HEK293 (cell line): ENCODE measurements around the gene ENKUR.

Experiments used
- KLF1 ChIP-seq: fragments of 450-650 bp; formaldehyde crosslinking; IDR thresholded peaks from 2 replicates; pipeline ENCODE4 v1.5.1; 2016; ENCODE audit warnings: missing biosample characterization, missing genetic modification characterization
- MYNN ChIP-seq: fragments of 450-650 bp; formaldehyde crosslinking; IDR thresholded peaks from 2 replicates; pipeline ENCODE4 v1.5.1; 2016; ENCODE audit warnings: missing biosample characterization, missing genetic modification characterization, borderline replicate concordance
- ZBTB1 ChIP-seq: fragments of 450-650 bp; formaldehyde crosslinking; IDR thresholded peaks from 2 replicates; pipeline ENCODE4 v1.5.1; 2016; ENCODE audit warnings: missing biosample characterization, missing genetic modification characterization
- ZEB2 ChIP-seq: fragments of 450-650 bp; formaldehyde crosslinking; IDR thresholded peaks from 2 replicates; pipeline ENCODE4 v1.5.1; 2016; ENCODE audit warnings: missing biosample characterization, missing genetic modification characterization
- ZFP37 ChIP-seq: fragments of 450-650 bp; formaldehyde crosslinking; IDR thresholded peaks from 2 replicates; pipeline ENCODE4 v1.5.1; 2016; ENCODE audit warnings: missing biosample characterization, missing genetic modification characterization
- ZFP41 ChIP-seq: fragments of 450-650 bp; formaldehyde crosslinking; IDR thresholded peaks from 2 replicates; pipeline ENCODE4 v1.5.1; 2016; ENCODE audit warnings: missing biosample characterization, missing genetic modification characterization, borderline replicate concordance
- ZNF112 ChIP-seq: fragments of 450-650 bp; formaldehyde crosslinking; IDR thresholded peaks from 2 replicates; pipeline ENCODE4 v1.5.0; 2017; ENCODE audit warnings: missing biosample characterization, missing genetic modification characterization
- ZNF146 ChIP-seq: fragments of 450-650 bp; formaldehyde crosslinking; IDR thresholded peaks from 2 replicates; pipeline ENCODE4 v1.5.1; 2016; ENCODE audit warnings: missing biosample characterization, missing genetic modification characterization
- ZNF214 ChIP-seq: fragments of 450-650 bp; formaldehyde crosslinking; IDR thresholded peaks from 2 replicates; pipeline ENCODE4 v1.5.1; 2017; ENCODE audit warnings: missing biosample characterization, mild to moderate bottlenecking, missing genetic modification characterization, borderline replicate concordance
- ZNF24 ChIP-seq: fragments of 450-650 bp; formaldehyde crosslinking; IDR thresholded peaks from 2 replicates; pipeline ENCODE4 v1.5.1; 2016; ENCODE audit warnings: missing biosample characterization, missing genetic modification characterization
- ZNF266 ChIP-seq: fragments of 450-650 bp; formaldehyde crosslinking; IDR thresholded peaks from 2 replicates; pipeline ENCODE4 v1.5.1; 2016; ENCODE audit warnings: missing biosample characterization, missing genetic modification characterization, low read depth
- ZNF311 ChIP-seq: fragments of 450-650 bp; formaldehyde crosslinking; IDR thresholded peaks from 2 replicates; pipeline ENCODE4 v1.5.1; 2017; ENCODE audit warnings: missing biosample characterization, missing genetic modification characterization, borderline replicate concordance
- ZNF394 ChIP-seq: fragments of 450-650 bp; formaldehyde crosslinking; IDR thresholded peaks from 2 replicates; pipeline ENCODE4 v1.5.1; 2016; ENCODE audit warnings: missing biosample characterization, missing genetic modification characterization, mild to moderate bottlenecking, moderate library complexity, borderline replicate concordance
- ZNF473 ChIP-seq: fragments of 450-650 bp; formaldehyde crosslinking; IDR thresholded peaks from 2 replicates; pipeline ENCODE4 v1.5.1; 2017; ENCODE audit warnings: missing biosample characterization, missing genetic modification characterization
- ZNF514 ChIP-seq: fragments of 450-650 bp; formaldehyde crosslinking; IDR thresholded peaks from 2 replicates; pipeline ENCODE4 v1.5.1; 2016; ENCODE audit warnings: missing biosample characterization, missing genetic modification characterization
- ZNF549 ChIP-seq: fragments of 450-650 bp; IDR thresholded peaks from 2 replicates; pipeline ENCODE4 v1.5.1; 2018; ENCODE audit warnings: missing biosample characterization, missing genetic modification characterization, mild to moderate bottlenecking, inconsistent platforms, moderate library complexity
- ZNF623 ChIP-seq: fragments of 450-650 bp; formaldehyde crosslinking; IDR thresholded peaks from 2 replicates; pipeline ENCODE4 v1.5.1; 2016; ENCODE audit warnings: missing biosample characterization, missing genetic modification characterization
- ZNF768 ChIP-seq: fragments of 450-650 bp; formaldehyde crosslinking; IDR thresholded peaks from 2 replicates; pipeline ENCODE4 v1.5.1; 2018; ENCODE audit warnings: missing biosample characterization, mild to moderate bottlenecking, missing genetic modification characterization
- ZNF777 ChIP-seq: fragments of 450-650 bp; formaldehyde crosslinking; IDR thresholded peaks from 2 replicates; pipeline ENCODE4 v1.5.1; 2017; ENCODE audit warnings: missing biosample characterization, missing genetic modification characterization, borderline replicate concordance
- ZNF837 ChIP-seq: fragments of 450-650 bp; formaldehyde crosslinking; IDR thresholded peaks from 2 replicates; pipeline ENCODE4 v1.5.1; 2016; ENCODE audit warnings: missing biosample characterization, missing genetic modification characterization
- TF ChIP-seq, protein P1 (sequence below): fragments of 450-650 bp; formaldehyde crosslinking; IDR thresholded peaks from 2 replicates; pipeline ENCODE4 v1.5.1; 2017; ENCODE audit warnings: missing biosample characterization, missing genetic modification characterization
- TF ChIP-seq, protein P2 (sequence below): fragments of 450-650 bp; formaldehyde crosslinking; IDR thresholded peaks from 2 replicates; pipeline ENCODE4 v1.5.1; 2016; ENCODE audit warnings: missing biosample characterization, missing genetic modification characterization
- TF ChIP-seq, protein P3 (sequence below): fragments of 450-650 bp; formaldehyde crosslinking; conservative IDR thresholded peaks from 2 replicates; pipeline ENCODE4 v1.5.1; 2016; ENCODE audit warnings: low read depth, missing biosample characterization, missing genetic modification characterization
- TF ChIP-seq, protein P4 (sequence below): fragments of 450-650 bp; formaldehyde crosslinking; IDR thresholded peaks from 2 replicates; pipeline ENCODE4 v1.5.1; 2016; ENCODE audit warnings: missing biosample characterization, missing genetic modification characterization
- TF ChIP-seq, protein P5 (sequence below): fragments of 450-650 bp; formaldehyde crosslinking; IDR thresholded peaks from 2 replicates; pipeline ENCODE4 v1.5.1; 2016; ENCODE audit warnings: missing biosample characterization, missing genetic modification characterization

Gene ENKUR

DNA sequence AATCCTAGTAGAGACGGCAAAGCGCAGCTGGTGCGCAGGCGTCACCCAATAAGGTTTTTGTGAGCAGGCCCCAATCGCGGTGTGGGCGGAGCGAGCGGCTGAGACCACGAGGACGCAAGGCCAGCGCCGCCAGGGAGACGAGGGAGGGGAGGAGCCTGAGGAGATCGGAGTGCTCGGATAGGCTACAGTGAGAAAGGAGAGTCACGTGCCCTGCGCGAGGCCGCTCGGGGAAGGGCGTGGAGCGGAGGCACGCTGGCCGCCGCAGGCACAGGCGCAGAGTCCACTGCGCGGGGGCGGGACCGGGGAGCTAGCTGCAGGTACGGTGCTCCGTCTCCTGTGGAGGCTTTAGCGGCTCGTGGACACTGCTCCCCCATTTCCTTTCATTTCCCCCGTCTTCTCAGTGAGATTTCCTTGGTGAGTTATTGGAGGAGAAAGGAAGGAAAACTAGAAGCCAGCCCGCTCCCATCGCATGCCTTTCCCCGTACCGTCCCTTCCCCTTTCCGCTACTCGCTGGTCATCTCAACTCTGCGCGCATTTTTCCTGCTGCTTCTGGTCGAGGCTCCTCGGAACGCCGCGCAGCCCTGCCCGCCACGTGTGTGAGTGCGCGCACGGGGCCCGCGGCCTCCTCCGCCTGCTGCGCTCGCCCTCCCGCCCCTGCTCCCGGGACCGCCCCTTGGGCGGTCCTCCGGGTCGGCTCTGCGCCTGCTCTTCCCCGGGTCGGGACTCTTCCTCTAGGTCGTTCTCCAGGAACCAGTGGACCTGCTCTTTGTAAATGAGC lies 607 bp upstream of the ENKUR start, which contains the start of gene THNSL1 (continued):
- TF ChIP-seq MYNN (tag by site-specific recombination) = 0 out of 2 replicates have a peak, but pooled peaks have one; percentile 40
- TF ChIP-seq, protein P1, sequence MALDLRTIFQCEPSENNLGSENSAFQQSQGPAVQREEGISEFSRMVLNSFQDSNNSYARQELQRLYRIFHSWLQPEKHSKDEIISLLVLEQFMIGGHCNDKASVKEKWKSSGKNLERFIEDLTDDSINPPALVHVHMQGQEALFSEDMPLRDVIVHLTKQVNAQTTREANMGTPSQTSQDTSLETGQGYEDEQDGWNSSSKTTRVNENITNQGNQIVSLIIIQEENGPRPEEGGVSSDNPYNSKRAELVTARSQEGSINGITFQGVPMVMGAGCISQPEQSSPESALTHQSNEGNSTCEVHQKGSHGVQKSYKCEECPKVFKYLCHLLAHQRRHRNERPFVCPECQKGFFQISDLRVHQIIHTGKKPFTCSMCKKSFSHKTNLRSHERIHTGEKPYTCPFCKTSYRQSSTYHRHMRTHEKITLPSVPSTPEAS (tag by site-specific recombination) = no peak
- peak; percentile 97 for TF ChIP-seq ZFP37
- TF ChIP-seq ZEB2 (tag by site-specific recombination) = peak; percentile 95
- no peak for TF ChIP-seq ZNF112
- peak; percentile 45; the same call in 1 of the 2 replicates for TF ChIP-seq ZBTB1 (tag by site-specific recombination)
- TF ChIP-seq ZNF549 (tag by site-specific recombination) = no peak
- no peak for TF ChIP-seq ZFP41 (tag by site-specific recombination)
- TF ChIP-seq ZNF768 = peak; percentile 80; the same call in 1 of the 2 replicates
- TF ChIP-seq, protein P2, sequence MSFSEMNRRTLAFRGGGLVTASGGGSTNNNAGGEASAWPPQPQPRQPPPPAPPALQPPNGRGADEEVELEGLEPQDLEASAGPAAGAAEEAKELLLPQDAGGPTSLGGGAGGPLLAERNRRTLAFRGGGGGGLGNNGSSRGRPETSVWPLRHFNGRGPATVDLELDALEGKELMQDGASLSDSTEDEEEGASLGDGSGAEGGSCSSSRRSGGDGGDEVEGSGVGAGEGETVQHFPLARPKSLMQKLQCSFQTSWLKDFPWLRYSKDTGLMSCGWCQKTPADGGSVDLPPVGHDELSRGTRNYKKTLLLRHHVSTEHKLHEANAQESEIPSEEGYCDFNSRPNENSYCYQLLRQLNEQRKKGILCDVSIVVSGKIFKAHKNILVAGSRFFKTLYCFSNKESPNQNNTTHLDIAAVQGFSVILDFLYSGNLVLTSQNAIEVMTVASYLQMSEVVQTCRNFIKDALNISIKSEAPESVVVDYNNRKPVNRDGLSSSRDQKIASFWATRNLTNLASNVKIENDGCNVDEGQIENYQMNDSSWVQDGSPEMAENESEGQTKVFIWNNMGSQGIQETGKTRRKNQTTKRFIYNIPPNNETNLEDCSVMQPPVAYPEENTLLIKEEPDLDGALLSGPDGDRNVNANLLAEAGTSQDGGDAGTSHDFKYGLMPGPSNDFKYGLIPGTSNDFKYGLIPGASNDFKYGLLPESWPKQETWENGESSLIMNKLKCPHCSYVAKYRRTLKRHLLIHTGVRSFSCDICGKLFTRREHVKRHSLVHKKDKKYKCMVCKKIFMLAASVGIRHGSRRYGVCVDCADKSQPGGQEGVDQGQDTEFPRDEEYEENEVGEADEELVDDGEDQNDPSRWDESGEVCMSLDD (tag by site-specific recombination) = peak; percentile 57; the same call in 1 of the 2 replicates
- no peak for TF ChIP-seq ZNF473
- TF ChIP-seq ZNF214 = no peak
- TF ChIP-seq, protein P3, sequence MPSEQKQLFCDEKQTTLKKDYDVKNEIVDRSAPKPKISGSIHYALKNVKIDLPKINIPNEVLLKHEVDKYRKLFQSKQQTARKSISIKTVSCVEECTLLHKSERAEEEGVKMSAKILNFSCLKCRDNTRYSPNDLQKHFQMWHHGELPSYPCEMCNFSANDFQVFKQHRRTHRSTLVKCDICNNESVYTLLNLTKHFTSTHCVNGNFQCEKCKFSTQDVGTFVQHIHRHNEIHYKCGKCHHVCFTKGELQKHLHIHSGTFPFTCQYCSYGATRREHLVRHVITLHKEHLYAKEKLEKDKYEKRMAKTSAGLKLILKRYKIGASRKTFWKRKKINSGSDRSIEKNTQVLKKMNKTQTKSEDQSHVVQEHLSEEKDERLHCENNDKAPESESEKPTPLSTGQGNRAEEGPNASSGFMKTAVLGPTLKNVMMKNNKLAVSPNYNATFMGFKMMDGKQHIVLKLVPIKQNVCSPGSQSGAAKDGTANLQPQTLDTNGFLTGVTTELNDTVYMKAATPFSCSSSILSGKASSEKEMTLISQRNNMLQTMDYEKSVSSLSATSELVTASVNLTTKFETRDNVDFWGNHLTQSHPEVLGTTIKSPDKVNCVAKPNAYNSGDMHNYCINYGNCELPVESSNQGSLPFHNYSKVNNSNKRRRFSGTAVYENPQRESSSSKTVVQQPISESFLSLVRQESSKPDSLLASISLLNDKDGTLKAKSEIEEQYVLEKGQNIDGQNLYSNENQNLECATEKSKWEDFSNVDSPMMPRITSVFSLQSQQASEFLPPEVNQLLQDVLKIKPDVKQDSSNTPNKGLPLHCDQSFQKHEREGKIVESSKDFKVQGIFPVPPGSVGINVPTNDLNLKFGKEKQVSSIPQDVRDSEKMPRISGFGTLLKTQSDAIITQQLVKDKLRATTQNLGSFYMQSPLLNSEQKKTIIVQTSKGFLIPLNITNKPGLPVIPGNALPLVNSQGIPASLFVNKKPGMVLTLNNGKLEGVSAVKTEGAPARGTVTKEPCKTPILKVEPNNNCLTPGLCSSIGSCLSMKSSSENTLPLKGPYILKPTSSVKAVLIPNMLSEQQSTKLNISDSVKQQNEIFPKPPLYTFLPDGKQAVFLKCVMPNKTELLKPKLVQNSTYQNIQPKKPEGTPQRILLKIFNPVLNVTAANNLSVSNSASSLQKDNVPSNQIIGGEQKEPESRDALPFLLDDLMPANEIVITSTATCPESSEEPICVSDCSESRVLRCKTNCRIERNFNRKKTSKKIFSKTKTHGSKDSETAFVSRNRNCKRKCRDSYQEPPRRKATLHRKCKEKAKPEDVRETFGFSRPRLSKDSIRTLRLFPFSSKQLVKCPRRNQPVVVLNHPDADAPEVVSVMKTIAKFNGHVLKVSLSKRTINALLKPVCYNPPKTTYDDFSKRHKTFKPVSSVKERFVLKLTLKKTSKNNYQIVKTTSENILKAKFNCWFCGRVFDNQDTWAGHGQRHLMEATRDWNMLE (tag by site-specific recombination) = no peak
- no peak for TF ChIP-seq ZNF514 (tag by site-specific recombination)
- peak; percentile 86 for TF ChIP-seq ZNF24 (tag by site-specific recombination)
- peak; percentile 80 for TF ChIP-seq KLF1 (tag by site-specific recombination)
- TF ChIP-seq ZNF146 (tag by site-specific recombination) = 0 out of 2 replicates have a peak, but pooled peaks have one; percentile 8
- TF ChIP-seq ZNF311 (tag by site-specific recombination) = no peak
- TF ChIP-seq ZNF777 (tag by site-specific recombination) = no peak
- TF ChIP-seq, protein P4, sequence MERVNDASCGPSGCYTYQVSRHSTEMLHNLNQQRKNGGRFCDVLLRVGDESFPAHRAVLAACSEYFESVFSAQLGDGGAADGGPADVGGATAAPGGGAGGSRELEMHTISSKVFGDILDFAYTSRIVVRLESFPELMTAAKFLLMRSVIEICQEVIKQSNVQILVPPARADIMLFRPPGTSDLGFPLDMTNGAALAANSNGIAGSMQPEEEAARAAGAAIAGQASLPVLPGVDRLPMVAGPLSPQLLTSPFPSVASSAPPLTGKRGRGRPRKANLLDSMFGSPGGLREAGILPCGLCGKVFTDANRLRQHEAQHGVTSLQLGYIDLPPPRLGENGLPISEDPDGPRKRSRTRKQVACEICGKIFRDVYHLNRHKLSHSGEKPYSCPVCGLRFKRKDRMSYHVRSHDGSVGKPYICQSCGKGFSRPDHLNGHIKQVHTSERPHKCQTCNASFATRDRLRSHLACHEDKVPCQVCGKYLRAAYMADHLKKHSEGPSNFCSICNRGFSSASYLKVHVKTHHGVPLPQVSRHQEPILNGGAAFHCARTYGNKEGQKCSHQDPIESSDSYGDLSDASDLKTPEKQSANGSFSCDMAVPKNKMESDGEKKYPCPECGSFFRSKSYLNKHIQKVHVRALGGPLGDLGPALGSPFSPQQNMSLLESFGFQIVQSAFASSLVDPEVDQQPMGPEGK (tag by site-specific recombination) = peak; percentile 81
- no peak for TF ChIP-seq ZNF266 (tag by site-specific recombination)
- TF ChIP-seq, protein P5, sequence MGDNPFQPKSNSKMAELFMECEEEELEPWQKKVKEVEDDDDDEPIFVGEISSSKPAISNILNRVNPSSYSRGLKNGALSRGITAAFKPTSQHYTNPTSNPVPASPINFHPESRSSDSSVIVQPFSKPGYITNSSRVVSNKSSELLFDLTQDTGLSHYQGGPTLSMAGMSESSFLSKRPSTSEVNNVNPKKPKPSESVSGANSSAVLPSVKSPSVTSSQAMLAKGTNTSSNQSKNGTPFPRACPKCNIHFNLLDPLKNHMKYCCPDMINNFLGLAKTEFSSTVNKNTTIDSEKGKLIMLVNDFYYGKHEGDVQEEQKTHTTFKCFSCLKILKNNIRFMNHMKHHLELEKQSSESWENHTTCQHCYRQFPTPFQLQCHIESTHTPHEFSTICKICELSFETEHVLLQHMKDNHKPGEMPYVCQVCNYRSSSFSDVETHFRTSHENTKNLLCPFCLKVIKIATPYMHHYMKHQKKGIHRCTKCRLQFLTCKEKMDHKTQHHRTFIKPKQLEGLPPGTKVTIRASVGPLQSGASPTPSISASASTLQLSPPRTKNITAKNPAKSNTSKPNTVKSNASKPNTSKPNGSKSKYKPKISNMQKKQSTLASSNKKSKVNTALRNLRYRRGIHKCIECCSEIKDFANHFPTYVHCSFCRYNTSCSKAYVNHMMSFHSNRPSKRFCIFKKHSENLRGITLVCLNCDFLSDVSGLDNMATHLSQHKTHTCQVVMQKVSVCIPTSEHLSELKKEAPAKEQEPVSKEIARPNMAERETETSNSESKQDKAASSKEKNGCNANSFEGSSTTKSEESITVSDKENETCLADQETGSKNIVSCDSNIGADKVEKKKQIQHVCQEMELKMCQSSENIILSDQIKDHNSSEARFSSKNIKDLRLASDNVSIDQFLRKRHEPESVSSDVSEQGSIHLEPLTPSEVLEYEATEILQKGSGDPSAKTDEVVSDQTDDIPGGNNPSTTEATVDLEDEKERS (tag by site-specific recombination) = no peak
- TF ChIP-seq ZNF837 (tag by site-specific recombination) = no peak
- peak; percentile 69; the same call in 1 of the 2 replicates for TF ChIP-seq ZNF394
- 0 out of 2 replicates have a peak, but pooled peaks have one; percentile 27 for TF ChIP-seq ZNF623 (tag by site-specific recombination)
